ENCODE measurements around the gene NMRK1. TPM values are rescaled to one million over a fixed set of nuclear protein-coding genes. Genes with fewer than 3 reads are reported as not detected.

NMRK1 gene
- total RNA-seq, 2 donors from 2014 or later: 21.3 to 24.6 TPM

DNA sequence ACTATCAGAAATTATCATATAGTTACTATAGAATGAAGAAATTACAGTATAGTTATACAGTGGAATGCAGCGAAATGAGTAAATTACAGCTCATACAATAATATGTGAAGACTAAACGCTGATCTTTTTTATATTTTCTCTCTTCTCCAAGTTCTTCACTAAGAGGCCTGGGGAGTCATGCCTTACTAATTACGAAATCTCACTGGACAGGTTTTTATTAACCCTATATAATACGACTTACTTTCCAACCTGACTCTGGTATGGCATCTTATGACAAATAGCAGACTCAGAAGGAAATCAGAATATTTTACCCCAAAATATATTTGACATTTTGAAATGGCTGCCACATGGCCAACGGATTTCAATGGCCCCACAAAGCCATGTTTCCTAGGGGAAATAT, 68.9 kb downstream of the NMRK1 start:
- no peaks in the 10 kb centered on the region for H3K9me3 ChIP-seq
- no peak for DNase-seq
- no peak overlapping the region for H3K27ac ChIP-seq
- TF ChIP-seq, protein P1, sequence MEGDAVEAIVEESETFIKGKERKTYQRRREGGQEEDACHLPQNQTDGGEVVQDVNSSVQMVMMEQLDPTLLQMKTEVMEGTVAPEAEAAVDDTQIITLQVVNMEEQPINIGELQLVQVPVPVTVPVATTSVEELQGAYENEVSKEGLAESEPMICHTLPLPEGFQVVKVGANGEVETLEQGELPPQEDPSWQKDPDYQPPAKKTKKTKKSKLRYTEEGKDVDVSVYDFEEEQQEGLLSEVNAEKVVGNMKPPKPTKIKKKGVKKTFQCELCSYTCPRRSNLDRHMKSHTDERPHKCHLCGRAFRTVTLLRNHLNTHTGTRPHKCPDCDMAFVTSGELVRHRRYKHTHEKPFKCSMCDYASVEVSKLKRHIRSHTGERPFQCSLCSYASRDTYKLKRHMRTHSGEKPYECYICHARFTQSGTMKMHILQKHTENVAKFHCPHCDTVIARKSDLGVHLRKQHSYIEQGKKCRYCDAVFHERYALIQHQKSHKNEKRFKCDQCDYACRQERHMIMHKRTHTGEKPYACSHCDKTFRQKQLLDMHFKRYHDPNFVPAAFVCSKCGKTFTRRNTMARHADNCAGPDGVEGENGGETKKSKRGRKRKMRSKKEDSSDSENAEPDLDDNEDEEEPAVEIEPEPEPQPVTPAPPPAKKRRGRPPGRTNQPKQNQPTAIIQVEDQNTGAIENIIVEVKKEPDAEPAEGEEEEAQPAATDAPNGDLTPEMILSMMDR (IDR thresholded peaks at IDR 0.05): no peak
- H3K9ac ChIP-seq (ENCODE audit: low read depth in 2 of 2, low read length in 2 of 2): no peak overlapping the region
- H3K27me3 ChIP-seq: no peaks in the 10 kb centered on the region
- no peak overlapping the region for H3K4me3 ChIP-seq
- H3K36me3 ChIP-seq: no peaks in the 10 kb centered on the region
- no peaks in the 10 kb centered on the region for H3K4me1 ChIP-seq
- intact Hi-C loops (cut with DNase I): loop anchor here (5.0 kb wide), 1 partner anchor 58 kb away; no protein-coding TSS in a partner anchor

DNA sequence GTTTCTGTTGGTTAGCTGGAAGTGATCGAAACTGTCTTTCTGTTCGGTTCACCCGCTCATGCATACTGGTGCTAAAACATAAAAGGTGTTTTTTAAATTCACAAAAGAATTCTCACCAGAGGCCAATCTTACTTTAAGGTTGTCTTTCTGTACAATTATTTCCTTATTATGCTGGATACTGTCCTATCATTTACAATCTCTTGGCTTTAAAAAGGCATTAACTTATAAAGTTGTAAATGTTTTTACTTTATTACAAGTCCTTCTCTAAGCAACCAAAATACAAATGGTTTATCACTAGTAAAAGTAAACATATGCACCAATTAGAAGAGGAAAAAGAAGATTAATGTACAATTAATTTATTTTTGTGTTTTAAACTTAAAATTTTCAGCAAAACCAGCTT, 70.6 kb downstream of the NMRK1 start:
- TF ChIP-seq, protein P1 (IDR thresholded peaks at IDR 0.05): no peak
- no peaks in the 10 kb centered on the region for H3K36me3 ChIP-seq
- H3K9ac ChIP-seq (ENCODE audit: low read depth in 2 of 2, low read length in 2 of 2): no peak overlapping the region
- H3K4me3 ChIP-seq: no peak overlapping the region
- H3K27me3 ChIP-seq: no peaks in the 10 kb centered on the region
- no peak for DNase-seq
- no peaks in the 10 kb centered on the region for H3K4me1 ChIP-seq
- intact Hi-C loops (cut with DNase I): loop anchor here (5.0 kb wide), 1 partner anchor 60 kb away; no protein-coding TSS in a partner anchor
- H3K9me3 ChIP-seq: no peaks in the 10 kb centered on the region
- H3K27ac ChIP-seq: no peak overlapping the region

DNA sequence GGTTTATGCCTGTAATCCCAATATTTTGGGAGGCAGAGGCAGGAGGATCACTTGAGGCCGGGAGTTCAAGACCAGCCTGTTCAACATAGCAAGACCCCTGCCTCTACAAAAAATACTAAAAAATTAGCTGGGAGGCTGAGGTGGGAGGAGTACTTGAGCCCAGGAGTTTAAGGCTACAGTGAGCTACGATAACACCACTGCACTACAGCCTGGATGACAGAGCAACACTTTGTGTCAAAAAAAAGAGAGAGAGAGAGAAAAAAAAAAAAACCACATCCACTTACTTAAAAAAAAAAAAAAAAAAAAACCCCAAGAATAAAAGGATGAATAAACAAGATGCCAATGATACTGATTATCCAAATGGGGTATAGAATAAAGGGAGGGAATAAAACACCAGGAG, 74.2 kb downstream of the NMRK1 start:
- H3K27ac ChIP-seq: no peak overlapping the region
- H3K9ac ChIP-seq (ENCODE audit: low read depth in 2 of 2, low read length in 2 of 2): no peak overlapping the region
- no peaks in the 10 kb centered on the region for H3K9me3 ChIP-seq
- DNase-seq: no peak
- no peaks in the 10 kb centered on the region for H3K27me3 ChIP-seq
- H3K36me3 ChIP-seq: no peaks in the 10 kb centered on the region
- TF ChIP-seq, protein P1 (IDR thresholded peaks at IDR 0.05): no peak
- no peak overlapping the region for H3K4me3 ChIP-seq
- intact Hi-C loops (cut with DNase I): no loop called here
- H3K4me1 ChIP-seq: no peaks in the 10 kb centered on the region

Other genes starting within 250 kb of the NMRK1 start
- gene TRPM6, start 200.2 kb downstream of the NMRK1 start, total RNA-seq: 10 to 100 TPM; 15.1 to 44.1 TPM
- 10 to 100 TPM; 14.4 to 21.9 TPM for gene C9orf40, start 135.2 kb downstream of the NMRK1 start, total RNA-seq
- gene CARNMT1, start 59.9 kb downstream of the NMRK1 start, total RNA-seq: 10 to 100 TPM; 21.6 to 22.9 TPM
- 10 to 100 TPM; 57.4 to 85.7 TPM for gene OSTF1, start 359 bp upstream of the NMRK1 start, total RNA-seq